ENCODE data around the gene RIPK1. TPM values are rescaled to one million over a fixed set of nuclear protein-coding genes. Genes with fewer than 3 reads are reported as not detected.

The RIPK1 gene
- total and polyA plus RNA-seq, 9 of the 15 experiments (the other 6 are each of a cell fraction or from before 2014, with no cell fraction given): 3.8 to 24.9 (median 17.7) TPM

- TF ChIP-seq RAD51 (IDR thresholded peaks at IDR 0.05; ENCODE audit: borderline replicate concordance, low read depth) (no peak), LEF1 (IDR thresholded peaks at IDR 0.05) (no peak), ATF1 (CRISPR knock-in tag; IDR thresholded peaks at IDR 0.05) (no peak), ATF1 (tag; IDR thresholded peaks at IDR 0.05) (peak; percentile 84), PTRF (tag; IDR thresholded peaks at IDR 0.05) (no peak), RBM34 (IDR thresholded peaks at IDR 0.05; ENCODE audit: borderline replicate concordance, insufficient read depth, low read length) (0 out of 2 replicates have a peak, but pooled peaks have one; percentile 22), GTF2B (IDR thresholded peaks at IDR 0.05; ENCODE audit: extremely low read depth, insufficient read length) (no peak), FOXO4 (CRISPR knock-in tag; IDR thresholded peaks at IDR 0.05) (peak; percentile 58; the same call in 1 of the 2 replicates), ZNF197 (CRISPR knock-in tag; IDR thresholded peaks at IDR 0.05; ENCODE audit: low read depth) (no peak), CCNT2 (IDR thresholded peaks at IDR 0.05; ENCODE audit: borderline replicate concordance, extremely low read depth, insufficient read length, low read depth, low read length) (peak; percentile 89), NCOA4 (IDR thresholded peaks at IDR 0.05; ENCODE audit: partially characterized antibody) (no peak), POLR2AphosphoS2 (IDR thresholded peaks at IDR 0.05; ENCODE audit: low read length) (peak; percentile 82; the same call in 1 of the 2 replicates), E2F3 (CRISPR knock-in tag; IDR thresholded peaks at IDR 0.05) (peak; percentile 50; the same call in 1 of the 2 replicates), ZNF212 (CRISPR knock-in tag; IDR thresholded peaks at IDR 0.05) (no peak), ZKSCAN3 (CRISPR knock-in tag; IDR thresholded peaks at IDR 0.05) (no peak), HES1 (IDR thresholded peaks at IDR 0.05; ENCODE audit: low read depth) (no peak), PHF21A (IDR thresholded peaks at IDR 0.05; ENCODE audit: borderline replicate concordance, low read depth) (no peak), ZEB2 (IDR thresholded peaks at IDR 0.05) (no peak), CBFB (CRISPR knock-in tag; IDR thresholded peaks at IDR 0.05) (no peak), ZNF589 (CRISPR knock-in tag; IDR thresholded peaks at IDR 0.05; ENCODE audit: low read depth) (no peak), ARNT (IDR thresholded peaks at IDR 0.05) (no peak), RBFOX2 (IDR thresholded peaks at IDR 0.05; ENCODE audit: low read depth, low read length) (peak; percentile 100), CXXC5 (CRISPR knock-in tag; IDR thresholded peaks at IDR 0.05) (peak; percentile 91), EP400 (IDR thresholded peaks at IDR 0.05) (peak; percentile 81), GTF2E2 (tag; IDR thresholded peaks at IDR 0.05) (peak; percentile 90; the same call in 1 of the 2 replicates), TGIF2 (CRISPR knock-in tag; IDR thresholded peaks at IDR 0.05) (peak; percentile 96), SMARCC2 (IDR thresholded peaks at IDR 0.05; ENCODE audit: low read depth) (peak; percentile 25; the same call in 1 of the 2 replicates), ZNF143 (CRISPR knock-in tag; IDR thresholded peaks at IDR 0.05) (no peak)
These were observed at the start of gene RIPK1 (continued) for GRCh38 chr6:3068329-3069214.
